GM19043 (cell line): ENCODE data around the gene GPR21.

Experiments
- ATAC-seq: cut with Tn5 transposase; IDR thresholded peaks from one replicate; pipeline ENCODE4 v1.9.1; 2021; ENCODE audit warnings: low read depth; ENCODE audit not compliant: unreplicated experiment

Gene GPR21

GRCh38 chr9:123033864-123034601 is 566 bp downstream of the GPR21 start:
- ATAC-seq: no peak

- ATAC-seq: no peak
Measured at GRCh38 chr9:123034881-123035510, 1.5 kb downstream of the GPR21 start.

GRCh38 chr9:123035791-123036190 is 2.3 kb downstream of the GPR21 start:
- ATAC-seq: no peak

- ATAC-seq: no peak
Measured at GRCh38 chr9:123036893-123037545, 3.6 kb downstream of the GPR21 start.

GRCh38 chr9:123039617-123040219 is 6.3 kb downstream of the GPR21 start:
- ATAC-seq: no peak

- ATAC-seq: no peak
Measured at GRCh38 chr9:123040801-123041200, 7.3 kb downstream of the GPR21 start.

GRCh38 chr9:123041489-123041888 is 8.0 kb downstream of the GPR21 start:
- no peak for ATAC-seq

- no peak for ATAC-seq
Measured at GRCh38 chr9:123043081-123043939, 9.8 kb downstream of the GPR21 start.

- no peak for ATAC-seq
Measured at GRCh38 chr9:123044586-123044985, 11.1 kb downstream of the GPR21 start.

GRCh38 chr9:123046406-123047195 is 13.1 kb downstream of the GPR21 start:
- no peak for ATAC-seq

GRCh38 chr9:123048748-123049147 is 15.3 kb downstream of the GPR21 start:
- no peak for ATAC-seq

- no peak for ATAC-seq
Measured at GRCh38 chr9:123049589-123050222, 16.2 kb downstream of the GPR21 start.

- ATAC-seq: no peak
Measured at GRCh38 chr9:123053046-123053445, 19.6 kb downstream of the GPR21 start.

GRCh38 chr9:123053711-123054110 is 20.2 kb downstream of the GPR21 start:
- ATAC-seq: no peak

GRCh38 chr9:123058834-123059233 is 25.4 kb downstream of the GPR21 start:
- no peak for ATAC-seq

- ATAC-seq: no peak
Measured at GRCh38 chr9:123059472-123060220, 26.2 kb downstream of the GPR21 start.

- no peak for ATAC-seq
Measured at GRCh38 chr9:123061216-123061615, 27.7 kb downstream of the GPR21 start.

- ATAC-seq: no peak
Measured at GRCh38 chr9:123062351-123063176, 29.1 kb downstream of the GPR21 start.
